H1 (cell line): ENCODE results near the gene SLC11A1. TPM values are rescaled to one million over a fixed set of nuclear protein-coding genes. Genes with fewer than 3 reads are reported as not detected.

Source experiments
- SIN3A ChIP-seq, 2 experiments: IDR thresholded peaks in 1 of 2; conservative IDR thresholded peaks in 1 of 2; 2 replicates each; pipeline ENCODE4 v1.6.1; 2011 to 2012; ENCODE audit warnings: low read length in 2 of 2, improper control_type of control experiment in 1 of 2, low read depth in 1 of 2, mild to moderate bottlenecking in 1 of 2
- polyA plus RNA-seq, 7 experiments: library from polyadenylated mRNA; depleted of rRNA in 3 of 7; stranded (reverse) in 5 of 7; unstranded in 2 of 7; fragments of >200 nt in 5 of 7; fragments of 200-250 nt in 2 of 7; gene quantifications; 1 replicate in 5 of 7; 2 replicates in 1 of 7; 4 replicates in 1 of 7; pipeline versions ENCODE4 v1.2.1 to v1.2.3, GENCODE V29; 2011 to 2013; ENCODE audit warnings: missing spikeins in 2 of 7, mixed read lengths in 2 of 7
- total RNA-seq: library from RNA; stranded (reverse); fragmentation: NEBNext Ultra II Directional; extraction: Animal tissue kit (Norgen Biotek cat#: 25700); gene quantifications from 2 replicates; pipeline ENCODE4 v1.2.1, GENCODE V29; 2021

The SLC11A1 gene
- total and polyA plus RNA-seq, 2 of the 8 experiments (the other 6 are each of a cell fraction or from before 2014, with no cell fraction given), result 0.20 to 0.43 TPM

GRCh38 chr2:218404351-218405085 is 22.4 kb downstream of the SLC11A1 start (continued):
- TF ChIP-seq SIN3A (conservative IDR thresholded peaks at IDR 0.05 in 1 of 2, IDR thresholded peaks at IDR 0.05 in 1 of 2; ENCODE audit: low read depth in 1 of 2, low read length in 2 of 2), result no peak
